ENCODE data around the gene DOC2A.
A peak's percentile ranks its signal among the peaks of the same experiment; 100 is the strongest.

The DOC2A gene

DNA sequence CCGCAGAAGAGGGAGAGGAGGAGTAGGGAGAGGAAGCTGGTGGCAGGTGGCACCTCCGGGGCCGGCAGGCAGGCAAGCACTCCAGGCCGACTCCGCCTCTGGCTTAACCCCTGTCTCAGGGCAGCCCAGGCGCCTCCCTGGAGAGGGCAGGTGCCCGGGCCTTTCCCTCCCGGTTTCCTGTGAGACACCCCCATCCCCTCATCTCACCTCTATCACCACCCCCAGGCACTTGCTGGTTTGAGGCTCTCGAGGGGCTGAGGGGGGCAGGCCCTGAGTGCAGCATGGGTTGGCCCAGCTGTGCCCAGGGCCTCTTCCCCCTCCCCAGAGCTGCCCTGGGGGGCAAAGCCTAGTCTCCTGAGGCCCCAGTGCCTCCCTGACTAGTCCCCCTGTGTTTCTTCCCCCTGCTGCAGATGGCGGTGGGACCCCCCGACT lies 6.0 kb downstream of the DOC2A start:
- no peak for DNase-seq

DNA sequence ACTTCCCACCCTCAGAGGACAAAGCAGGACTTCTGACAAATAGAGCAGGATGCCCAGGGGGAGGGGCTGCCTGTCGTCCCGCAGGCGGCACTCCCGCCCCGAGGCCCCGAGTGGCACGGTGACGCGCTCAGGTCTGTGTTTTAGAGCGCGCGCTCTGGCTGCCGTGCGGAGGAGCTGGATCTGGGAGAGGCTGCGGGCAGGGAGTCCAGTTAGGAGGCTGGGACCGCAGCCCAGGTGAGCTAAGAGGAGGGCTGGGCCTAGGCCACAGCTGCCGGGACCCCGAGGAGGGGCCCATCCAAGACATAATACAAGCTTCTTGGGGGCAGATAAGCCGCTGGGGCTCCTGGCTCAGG lies 6.4 kb downstream of the DOC2A start:
- DNase-seq, result no peak

DNA sequence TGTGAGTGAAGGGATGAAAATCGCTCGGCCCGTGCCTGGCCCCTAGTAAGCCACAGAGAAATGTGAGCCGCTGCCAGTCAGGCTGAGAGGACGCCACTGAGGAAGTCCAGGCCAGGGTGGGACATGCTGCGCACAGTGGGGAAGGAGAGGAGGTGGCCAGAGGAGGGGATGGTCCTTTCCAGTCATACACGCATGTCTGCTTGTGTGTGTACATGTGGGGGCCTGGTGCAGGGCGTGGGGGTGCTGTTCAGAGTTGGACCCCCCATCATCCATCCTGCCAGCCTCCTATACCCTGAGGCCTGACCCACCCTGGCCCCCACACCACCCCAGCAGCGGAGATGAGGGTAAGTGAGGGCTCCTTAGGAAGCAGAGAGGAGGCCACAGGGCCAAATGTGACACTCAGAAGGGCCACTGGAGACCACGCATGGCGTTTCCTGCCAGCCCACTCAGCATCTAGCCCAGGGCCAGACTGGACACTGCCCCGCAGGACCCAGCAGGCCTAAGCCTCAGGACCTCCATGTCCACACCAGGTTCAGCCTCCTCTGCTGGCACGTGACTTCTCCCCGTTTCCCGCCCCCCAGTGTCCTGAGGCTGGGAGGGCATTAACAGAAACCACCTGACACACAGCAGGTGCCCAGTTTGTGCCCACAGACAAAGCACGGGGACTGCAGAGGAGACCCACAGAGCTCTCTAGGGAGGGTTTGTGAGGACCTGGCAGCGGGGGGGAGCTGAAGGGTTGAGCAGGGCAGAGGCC lies 7.0 kb downstream of the DOC2A start:
- DNase-seq, result no peak

DNA sequence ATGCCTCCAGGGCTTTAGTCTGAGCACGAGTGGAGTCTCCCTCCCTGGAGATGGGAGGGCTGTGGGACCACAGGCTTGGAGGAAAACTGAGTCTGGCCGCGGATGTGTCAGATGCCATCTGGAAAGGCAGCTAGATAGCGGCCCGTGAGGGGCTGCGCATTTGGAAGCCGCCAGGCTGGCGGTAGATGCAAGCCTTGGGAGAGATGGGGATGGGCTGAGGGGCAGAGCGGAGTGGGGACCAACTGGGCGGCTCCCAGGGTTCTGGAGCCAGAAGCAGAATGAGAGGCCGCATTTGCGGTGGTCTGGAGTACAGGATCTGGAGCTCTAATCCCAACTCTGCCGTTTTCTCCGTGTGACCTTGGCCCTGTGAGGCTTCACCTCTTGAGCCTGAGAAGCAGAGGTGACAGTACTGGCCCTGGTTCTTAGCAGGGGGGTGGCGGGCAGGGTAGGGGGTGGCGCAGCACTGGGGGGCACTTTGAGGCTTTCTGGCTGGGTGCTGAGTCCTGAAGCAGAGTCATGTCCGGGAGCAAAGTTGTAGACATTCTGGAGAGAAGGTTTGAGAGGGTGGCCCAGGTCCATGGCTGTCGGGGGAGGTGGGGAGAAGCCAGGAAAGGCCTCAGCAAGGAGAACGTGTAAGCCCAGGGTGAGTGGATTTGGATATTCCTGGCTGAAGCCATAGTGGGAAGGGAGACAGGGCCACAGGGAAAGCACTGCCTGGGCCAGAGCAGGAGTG lies 8.0 kb downstream of the DOC2A start:
- DNase-seq, result no peak

DNA sequence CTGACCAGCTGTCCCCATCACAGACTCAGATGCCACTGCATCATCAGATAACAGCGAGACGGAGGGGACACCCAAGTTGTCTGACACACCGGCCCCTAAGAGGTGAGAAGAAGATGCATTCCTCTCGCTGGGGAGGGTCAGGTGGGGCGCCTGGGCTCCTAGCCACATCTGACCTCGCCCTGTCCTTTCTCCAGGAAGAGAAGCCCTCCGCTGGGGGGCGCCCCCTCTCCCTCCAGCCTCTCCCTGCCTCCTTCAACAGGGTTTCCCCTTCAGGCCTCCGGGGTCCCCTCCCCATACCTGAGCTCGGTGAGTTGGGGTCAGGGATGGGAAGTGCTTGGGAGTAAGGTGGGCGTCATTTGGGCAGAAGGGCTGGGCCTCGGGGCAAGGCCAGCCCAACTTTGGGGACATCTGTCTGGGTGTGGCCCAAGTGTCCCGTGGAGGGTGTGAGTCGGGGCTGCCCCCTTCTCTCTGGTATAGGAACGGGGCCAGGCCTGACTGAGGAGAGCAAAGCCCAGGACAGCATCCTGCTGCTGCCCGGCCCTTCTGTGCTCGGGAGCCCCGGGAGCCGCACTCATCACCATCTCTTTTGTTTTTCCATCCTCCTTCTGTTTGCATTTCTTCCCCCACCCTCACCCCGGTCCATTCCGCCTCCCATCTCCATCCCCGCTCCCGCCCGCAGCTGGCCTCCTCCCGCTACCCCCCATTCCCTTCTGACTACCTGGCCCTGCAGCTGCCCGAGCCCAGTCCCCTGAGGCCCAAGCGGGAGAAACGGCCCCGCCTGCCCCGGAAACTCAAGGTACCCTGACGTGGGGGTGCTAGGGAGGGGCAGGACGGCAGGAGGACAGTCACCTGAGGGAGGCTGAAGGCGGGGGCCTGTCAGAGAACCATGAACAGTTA lies 9.8 kb downstream of the DOC2A start:
- DNase-seq, result no peak

DNA sequence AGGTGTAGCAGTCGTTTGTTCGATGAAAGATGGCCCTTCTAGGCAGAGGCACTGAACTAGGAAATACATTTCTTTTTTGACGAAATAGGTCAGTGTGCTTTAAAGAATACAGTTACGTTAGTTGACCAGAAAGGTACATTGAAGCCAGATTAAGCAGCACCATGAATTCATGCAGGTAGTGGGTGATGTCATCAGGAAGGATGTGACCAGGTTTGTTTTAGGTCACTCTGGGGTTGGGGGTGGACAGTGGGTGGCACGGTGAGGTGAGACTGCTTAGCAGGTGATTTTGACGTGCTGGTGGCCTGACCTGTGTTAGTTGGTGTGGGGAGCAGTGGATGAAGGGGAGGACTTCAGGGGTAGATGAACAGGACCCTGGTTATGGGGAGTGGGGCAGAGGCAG lies 11.2 kb downstream of the DOC2A start:
- no peak for DNase-seq

DNA sequence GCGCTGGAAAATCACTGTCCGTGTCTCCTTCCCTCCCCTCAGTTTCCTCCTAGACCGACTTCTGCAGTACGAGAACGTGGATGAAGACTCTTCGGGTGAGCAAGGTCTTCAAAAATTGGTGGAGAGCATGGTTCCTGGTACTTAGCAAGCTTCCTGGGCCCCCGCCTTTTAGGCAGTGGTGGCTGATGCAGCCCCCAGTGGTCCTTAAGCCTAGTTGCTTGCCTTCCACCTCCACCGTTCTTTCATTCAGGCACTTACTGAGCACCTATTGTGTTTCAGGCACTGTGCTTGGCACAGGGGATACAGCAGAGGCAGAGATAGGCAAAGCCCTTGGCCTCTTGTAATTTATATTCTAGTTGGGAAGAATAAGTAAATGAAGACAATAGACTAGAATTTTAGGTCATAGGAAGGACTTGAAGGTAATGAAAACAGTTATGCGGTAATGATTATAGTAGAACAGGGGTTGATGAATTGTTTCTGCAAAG lies 14.0 kb downstream of the DOC2A start:
- no peak for DNase-seq

DNA sequence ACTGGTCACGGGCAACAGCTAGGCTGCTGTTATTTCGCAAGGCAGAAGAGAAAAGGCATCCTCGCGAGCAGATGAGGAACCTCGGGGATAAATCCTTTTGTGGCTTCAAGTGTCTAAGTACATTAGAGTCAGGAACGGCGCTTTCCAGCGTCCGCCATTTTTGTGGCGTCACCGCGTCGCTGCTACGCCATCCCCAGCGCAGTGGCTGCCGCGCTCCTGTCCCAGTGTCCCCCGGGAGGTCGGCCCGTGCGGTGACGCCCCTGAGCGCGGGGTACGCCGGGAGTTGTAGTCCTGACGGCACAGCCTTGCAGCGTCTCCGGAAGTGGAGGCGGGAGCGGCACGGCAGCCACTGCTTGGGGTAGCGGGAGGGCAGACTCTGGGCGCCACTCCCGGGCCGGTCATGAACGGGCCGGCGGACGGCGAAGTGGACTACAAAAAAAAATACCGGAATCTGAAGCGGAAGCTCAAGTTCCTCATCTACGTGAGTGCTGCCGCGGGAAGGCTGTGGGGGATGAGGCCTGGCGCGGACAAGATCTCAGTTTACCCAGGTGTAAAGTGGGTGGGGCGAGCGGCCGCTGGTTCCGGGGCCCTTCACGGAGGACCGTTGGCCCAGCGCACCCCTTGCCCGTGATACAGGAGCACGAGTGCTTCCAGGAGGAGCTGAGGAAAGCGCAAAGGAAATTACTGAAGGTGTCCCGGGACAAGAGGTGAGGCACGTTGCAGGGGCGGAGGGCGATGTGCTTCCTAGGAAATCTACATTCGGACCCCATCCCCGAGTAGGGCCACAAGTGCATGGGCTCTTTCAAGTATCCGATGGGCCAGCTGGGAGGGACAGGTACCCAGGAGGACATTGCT lies 14.7 kb downstream of the DOC2A start, which contains the start of gene INO80E:
Gene INO80E (plus strand): TSS at position 331 of the 855 bp plus-strand sequence. CDS start 70 bp downstream, at position 401.
- DNase-seq, result peak; percentile 98 to 99 (median 99)

DNA sequence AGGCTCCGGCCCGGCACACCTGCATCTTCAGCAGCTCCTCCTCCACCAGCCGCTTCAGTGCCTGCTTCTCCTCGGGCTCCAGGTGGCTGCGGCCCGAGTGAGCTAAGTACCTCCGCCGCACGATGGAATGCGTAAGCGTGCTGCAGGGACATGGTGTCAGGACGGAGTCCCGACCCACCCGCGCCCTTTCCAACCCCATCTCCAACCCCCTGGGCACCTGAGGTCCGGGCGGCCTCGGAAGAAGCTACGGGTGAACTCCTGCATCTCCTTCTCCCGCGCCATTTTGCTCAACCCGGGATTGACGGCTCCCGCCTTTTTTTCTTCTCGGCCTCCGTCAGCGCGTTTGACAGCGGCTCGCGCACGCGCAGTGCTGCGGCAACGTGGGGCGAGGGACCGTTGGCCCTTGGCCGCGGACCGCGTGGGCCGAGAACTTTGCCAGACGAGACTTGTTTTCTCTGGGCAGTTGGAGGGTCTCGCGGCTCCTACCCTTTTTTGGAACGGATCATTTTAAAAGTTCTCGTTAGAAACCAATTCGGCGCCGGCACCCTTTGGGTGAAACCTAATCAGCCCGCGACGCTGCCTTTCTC lies 15.4 kb downstream of the DOC2A start, which contains the start of gene HIRIP3:
Gene HIRIP3 (minus strand): TSS at position 294 of the 587 bp plus-strand sequence. CDS start 12 bp downstream, at position 282.
- peak; percentile 92 to 97 (median 95) for DNase-seq

DNA sequence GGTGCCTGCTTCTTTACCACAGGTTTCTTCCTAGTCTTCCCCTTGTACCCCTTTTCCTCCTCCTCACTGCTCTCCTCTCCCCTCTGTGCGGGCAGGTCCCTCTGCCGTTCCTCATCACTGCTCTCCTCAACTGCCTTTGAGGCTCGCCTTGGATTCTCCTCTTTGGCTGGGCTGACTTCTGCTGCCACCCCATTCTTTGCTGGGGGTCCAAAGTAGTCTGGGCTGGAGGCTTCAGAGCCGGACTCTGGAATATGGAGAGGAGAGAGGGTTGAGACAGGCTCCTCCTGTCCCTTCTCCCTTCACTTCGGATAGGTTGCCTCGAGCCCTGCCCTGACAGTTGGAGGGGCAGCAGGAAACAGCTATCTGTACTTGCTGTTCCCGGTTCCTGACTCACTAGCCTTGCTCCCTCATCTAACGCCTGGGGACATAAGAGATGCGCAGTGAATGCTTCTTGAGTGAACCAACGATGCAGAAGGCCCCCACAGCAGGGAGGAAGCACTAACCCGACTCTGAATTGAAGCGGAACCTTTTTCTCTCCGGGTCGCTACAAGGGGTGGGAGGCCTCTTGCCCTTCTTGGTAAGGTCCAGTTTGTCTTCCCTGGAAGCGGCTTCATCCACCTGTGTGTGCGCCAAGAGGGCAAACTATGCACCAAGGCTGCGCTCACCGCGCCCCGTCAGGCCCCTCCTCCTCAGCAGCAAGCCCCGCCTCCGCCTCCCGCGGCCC lies 16.1 kb downstream of the DOC2A start:
- peak in 1 of 3 donors; percentile 39 for DNase-seq

DNA sequence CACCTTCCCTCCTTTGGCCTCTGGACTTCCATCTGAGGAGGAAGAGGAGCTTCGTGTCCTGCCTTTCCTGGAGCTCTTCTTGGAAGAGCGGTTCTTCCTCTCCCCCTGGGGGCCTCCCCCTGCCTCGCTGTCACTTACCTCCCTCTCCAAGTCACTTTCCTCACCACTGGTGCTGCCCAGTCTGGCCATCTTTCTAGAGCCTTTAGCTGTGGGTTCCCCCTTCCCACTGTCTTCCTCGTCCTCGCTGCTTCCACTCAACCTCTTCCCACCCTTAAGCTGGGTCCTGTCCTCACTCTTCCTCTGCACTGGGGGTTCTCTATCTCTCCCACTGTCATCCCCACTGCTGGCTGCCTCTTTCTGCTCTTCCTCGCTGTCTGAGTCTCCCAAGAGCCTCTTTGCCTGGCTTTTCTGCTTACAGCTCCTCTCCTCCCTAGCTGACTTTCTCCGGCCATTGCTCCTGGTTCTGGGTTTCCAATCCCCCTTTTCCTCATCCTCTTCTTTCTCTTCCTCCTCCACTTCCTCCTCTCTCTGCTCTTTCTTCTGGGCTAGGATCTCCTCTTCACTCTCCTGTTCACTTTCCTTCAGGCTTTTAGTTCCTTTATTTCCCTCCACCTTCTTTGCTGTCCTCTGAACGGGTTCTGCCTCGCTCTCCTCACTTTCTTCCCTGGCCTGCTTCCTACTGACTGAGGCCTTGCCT lies 16.8 kb downstream of the DOC2A start:
- no peak for DNase-seq

DNA sequence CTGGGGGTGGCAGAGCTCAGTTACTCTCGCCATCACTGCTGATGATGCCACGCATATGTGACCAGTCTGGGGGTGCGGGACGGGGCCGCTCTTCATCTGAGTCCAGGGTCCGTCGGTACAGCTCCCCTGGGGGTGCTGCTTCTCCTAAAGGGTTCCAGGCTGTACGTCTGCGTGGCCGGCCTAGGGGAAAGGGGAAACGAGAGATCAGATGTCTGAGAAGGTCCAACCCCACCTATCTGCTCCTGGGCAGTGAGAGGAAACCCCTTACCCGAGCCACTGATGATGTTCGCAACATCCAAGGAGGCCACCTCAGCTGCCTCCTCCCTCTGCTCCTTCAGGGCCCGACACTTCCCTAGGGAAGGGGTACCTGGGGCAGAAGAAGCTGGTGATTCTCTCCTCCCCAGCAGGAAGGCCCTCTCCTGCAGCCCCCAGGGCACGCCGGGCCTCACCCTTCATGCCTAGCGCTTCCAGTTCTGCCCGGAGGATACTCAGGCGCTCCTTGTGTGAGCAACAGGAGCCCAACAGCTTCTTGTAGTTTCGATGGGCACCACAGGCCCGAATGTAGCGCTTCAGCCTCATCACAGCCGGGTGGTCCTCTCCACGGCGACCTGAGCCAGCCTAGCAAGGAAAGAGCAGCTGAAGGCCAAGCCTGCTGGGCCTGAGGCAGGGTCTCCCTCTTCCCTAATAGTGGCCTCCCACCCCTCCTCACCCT lies 17.5 kb downstream of the DOC2A start:
- no peak for DNase-seq

DNA sequence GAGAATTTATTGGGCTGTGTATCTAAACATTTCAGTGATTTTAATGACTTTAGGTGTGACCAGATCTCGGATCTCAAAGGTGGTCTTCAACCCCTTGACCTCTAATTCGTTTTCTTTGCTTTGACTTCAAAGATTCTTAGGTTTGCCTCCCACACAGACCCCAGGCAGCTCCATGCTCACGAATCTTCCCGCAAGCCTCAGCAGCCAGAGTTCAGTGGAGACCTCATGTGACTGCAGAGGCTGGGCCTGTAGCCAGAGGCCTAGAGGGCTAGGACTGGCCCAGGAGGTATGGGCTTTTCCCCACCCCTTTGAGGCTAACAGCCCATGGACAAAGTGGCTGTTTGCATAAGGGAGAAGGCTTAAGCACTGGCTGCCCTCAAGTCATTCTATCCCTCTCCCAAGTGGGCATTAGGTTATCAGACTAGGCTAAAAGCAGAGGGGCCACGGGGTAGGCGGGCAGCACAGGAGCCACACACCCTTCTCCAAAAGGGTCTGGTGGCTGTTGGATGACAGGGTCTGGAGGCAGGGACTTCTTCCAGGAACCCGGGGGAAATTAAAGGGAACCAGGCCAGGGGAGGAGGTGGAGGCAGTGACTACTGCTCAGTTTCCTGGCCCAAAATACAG lies 18.4 kb downstream of the DOC2A start:
- DNase-seq, result no peak

DNA sequence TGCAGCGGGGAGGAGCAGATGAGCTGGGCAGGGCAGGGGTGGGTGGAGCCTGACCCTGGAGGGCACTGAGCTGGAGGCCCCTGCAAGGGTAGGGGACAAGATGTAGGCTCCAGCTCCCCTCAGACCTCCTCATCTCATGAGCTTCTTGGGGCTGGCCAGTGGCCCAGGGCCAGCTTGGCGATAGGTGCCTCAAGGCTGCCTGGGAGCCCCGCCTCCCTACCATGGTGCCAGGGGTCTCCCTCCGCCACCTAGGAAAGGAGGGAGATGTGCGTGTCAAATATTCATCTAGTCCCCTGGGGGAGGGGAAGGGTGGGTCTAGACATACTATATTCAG lies 19.3 kb downstream of the DOC2A start:
- DNase-seq, result no peak

DNA sequence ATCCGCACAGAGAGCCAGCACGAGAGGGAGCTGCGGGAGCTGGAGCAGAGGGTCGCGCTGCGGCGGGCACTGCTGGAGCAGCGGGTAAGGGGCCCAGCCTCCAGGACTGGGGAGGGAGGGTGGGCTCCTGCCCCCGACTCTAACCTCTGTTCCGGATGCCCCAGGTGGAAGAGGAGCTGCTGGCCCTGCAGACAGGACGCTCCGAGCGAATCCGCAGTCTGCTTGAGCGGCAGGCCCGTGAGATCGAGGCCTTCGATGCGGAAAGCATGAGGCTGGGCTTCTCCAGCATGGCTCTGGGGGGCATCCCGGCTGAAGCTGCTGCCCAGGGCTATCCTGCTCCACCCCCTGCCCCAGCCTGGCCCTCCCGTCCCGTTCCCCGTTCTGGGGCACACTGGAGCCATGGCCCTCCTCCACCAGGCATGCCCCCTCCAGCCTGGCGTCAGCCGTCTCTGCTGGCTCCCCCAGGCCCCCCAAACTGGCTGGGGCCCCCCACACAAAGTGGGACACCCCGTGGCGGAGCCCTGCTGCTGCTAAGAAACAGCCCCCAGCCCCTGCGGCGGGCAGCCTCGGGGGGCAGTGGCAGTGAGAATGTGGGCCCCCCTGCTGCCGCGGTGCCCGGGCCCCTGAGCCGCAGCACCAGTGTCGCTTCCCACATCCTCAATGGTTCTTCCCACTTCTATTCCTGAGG lies 19.8 kb downstream of the DOC2A start:
- DNase-seq, result no peak

DNA sequence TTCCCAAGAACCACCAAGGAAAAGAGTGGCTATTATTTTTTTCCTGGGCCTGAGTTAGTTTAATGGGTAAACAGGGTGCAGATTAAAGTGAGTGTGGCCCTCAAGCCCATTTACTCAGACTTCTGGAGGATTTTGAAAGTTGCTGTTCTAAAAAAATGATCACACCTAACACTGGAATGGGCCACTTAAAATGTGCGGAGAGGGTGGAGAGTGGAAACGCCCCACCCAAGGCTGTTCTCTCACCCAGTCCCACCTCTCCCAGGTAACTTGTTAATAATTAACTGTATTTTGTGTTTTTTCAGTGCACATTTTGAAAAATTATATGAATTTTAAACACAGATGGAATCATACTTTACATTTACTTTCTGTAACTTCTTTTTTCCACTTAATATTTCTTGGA lies 20.8 kb downstream of the DOC2A start:
- DNase-seq, result no peak

DNA sequence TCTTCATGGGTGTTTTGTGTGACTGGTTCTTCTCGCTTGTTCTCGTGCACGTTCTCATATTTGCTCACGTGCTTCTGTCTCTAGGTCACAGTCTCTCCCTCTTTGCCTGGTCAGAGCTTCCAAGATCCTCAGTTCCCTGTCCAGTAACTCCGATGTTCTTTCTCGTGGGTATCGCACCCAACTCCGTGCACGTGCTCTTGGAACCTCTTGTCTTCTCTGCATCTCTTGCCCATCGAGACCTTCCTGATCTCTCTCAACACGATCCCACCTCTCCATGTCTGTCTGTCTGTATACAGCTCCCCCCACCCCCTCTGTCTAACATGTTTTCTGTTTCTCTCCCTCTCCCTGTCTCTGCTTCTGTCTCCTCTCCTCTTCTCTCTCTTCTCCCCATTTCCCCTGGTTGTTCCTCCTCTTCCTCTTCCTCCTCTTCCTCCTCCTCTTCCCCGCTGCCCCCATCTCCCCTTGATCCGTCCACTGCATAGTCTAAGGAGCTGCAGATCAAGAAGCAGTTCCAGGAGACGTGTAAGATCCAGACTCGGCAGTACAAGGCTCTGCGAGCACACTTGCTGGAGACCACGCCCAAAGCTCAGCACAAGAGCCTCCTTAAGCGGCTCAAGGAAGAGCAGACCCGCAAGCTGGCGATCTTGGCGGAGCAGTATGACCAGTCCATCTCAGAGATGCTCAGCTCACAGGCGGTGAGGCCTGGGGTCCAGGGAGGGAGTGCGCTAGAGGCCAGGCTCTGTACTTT lies 21.5 kb downstream of the DOC2A start:
- no peak for DNase-seq

All from suppressor macrophage treated with lipopolysaccharide for 1 hour (primary cell).